Epidermal melanocyte (primary cell): ENCODE measurements around the gene FKBP7.
"Not testable (repeated sequence)": the region's sequence is repeated elsewhere in the genome, so short reads cannot be mapped to it uniquely, and the experiment has no call there.

Experiments
- DNase-seq: peaks from one replicate; pipeline ENCODE4 v3.0.0; 2011; ENCODE audit warnings: low spot score; ENCODE audit not compliant: insufficient read length

The FKBP7 gene

DNA sequence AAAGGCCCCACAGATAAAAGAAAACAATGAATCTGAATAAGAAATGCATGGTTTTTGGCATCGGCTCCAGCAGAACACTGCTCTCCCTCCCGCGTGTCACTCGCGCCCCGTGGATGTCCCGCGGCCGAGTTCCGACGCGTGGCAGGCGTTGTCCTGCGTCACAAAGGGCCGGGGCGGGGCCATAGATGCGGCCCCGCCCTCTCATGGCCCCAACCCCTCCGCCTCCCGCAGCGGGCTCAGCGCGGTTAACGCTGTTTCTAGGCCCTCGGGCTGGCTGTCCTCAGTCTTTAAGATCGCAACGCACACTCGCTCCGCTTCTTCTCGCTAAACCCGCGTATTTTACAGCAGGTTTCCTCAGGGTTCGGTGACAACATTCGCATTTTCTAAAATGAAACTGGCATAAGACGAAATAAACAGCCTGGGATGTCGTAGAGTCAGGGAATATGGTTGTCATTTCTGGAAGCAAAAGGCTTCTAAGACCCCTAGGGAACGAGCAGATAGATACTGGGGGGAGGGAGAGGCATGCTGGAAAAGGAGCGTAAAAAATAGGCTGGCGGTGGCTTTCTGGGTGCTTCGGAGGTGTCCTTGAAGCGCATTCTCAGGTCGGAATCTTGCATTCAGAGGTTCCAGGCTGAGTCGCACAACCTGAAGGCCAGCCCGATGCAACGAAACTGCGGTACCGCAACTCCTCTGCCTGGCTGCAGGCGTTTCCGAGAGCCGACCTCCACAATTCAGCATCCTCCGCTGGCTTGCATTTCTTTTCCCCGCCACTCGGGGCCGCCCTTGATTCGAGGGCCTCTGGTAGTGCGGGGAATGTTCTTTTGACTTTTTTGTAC, at the start of gene FKBP7:
TSS of gene FKBP7 (minus strand) at position 162 of the 836 bp plus-strand sequence. CDS start at position 61, 101 bp downstream.
- DNase-seq = peak; percentile 60

DNA sequence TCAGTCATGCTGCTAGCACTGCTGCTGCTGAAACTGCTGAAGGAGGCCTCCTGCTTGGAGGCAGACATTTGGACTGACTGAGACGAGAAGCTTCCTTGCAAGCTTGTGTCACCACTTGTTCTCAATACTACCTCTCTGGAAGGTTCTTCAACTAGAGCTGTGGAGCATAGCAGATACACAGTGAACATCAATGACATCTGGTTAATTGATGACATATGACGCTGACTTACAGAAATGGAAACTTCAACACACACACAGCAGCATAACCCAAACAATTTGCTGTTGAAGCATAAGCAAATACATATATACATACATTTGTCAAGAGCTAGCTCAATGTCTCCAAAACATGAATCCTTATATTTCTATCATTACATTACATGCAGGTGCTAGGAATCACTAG, 49.2 kb upstream of the FKBP7 start:
- DNase-seq = no peak

DNA sequence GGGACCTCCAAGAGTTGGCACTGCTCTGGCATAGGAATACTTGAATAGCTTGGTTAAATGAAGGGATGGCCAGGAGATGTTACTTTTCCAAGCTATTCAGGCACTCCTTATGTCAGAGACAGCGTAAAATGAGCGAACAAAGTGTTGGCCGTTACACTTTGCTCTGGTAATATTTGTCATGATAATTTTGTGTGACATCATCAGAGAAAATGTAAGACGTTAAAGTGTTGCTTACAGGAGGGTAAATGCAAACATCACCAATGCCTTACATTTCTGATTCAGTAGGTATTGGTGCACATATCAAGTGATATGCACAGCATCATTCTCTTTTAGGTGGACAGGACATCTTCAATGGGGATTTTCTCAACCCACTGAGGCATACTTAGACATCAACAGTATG, 47.9 kb upstream of the FKBP7 start:
- no peak for DNase-seq

GRCh38 chr2:178525460-178525859, 47.1 kb upstream of the FKBP7 start:
- not testable (repeated sequence) for DNase-seq

GRCh38 chr2:178525010-178525409, 46.6 kb upstream of the FKBP7 start:
- not testable (repeated sequence) for DNase-seq

GRCh38 chr2:178523596-178524134, 45.3 kb upstream of the FKBP7 start:
- no peak for DNase-seq

DNA sequence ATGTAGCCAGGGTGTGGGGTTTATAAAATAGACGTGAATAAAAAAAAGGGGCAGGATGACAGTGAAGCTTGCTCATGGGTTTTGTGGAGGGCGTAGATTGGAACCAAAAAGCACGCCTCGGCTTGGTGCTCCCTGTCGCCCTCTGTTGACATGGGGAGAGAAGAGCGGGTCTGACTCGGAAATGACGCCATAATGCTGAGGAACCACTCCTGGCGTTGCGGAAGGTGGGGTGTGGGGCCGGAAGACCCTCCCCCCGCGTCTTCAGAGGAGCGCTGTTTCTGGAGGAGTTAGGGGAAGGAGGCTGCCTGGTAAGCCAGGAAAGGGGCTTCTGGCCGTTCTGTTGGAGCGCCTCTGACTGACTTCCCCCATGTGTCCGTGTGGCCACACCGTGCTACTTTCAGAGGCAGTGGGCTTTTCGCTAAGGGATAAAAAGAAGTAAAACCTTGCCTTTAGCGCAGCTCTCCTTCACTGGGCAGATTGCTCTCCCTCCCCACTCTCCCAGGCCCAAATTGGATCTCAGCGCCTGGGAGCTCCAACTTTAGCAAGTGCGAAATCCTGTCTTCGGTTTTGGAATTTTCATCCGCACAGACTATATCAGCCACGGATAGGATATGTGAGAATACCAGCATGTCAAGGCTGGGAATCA, 44.7 kb upstream of the FKBP7 start:
- peak; percentile 79 for DNase-seq

DNA sequence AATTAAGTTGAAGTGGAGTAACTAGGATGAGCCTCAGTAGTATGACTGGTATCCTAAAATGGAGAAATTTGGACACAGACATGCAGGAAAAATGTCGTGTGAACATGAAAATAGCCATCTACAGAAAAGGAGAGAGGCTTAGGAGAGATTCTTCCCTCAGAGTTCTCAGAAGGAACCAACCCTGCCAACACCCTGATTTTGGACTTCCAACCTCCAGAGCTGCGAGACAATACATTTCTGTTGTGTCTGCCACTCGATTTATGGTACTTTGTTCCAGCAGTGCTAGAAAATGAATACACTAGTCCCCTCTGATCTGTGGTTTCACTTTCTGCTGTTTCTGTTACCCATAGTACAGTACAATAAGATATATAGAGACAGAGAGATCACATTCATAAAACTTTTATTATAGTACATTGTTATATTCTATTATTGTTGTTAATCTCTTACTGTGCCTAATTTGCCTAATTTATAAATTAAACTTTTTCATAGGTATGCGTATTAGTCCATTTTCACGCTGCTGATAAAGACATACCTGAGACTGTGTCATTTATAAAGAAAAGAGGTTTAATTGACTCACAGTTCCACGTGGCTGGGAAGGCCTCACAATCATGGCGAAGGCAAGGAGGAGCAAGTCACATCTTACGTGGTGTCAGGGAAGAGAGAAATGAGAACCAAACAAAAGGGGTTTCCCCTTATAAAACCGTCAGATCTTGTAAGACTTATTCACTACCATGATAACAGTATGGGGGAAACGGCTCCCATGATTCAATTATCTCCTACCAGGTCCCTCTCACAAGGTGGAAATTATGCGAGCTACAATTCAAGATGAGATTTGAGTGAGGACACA, 43.1 kb upstream of the FKBP7 start:
- DNase-seq = no peak

GRCh38 chr2:178517496-178517895, 39.1 kb upstream of the FKBP7 start:
- DNase-seq = no peak

DNA sequence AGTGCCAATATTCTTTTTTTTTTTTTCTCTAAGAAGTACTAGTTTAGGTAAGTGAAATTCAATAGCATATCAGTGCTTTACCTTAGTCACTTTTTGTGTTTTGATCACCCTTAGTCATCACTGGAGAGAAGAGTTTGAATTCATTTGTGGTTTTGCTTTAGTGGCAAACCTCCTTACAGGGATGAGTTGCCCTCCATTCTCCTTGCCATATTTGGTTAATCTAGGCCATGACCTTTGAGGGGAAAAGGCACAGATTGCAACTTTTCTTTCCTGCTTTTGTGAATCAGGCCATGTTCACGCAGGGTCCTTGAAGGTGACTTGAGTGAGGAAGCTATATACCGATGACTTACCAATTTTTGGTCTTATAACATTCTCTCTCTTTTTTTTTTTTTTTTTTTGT, 36.3 kb upstream of the FKBP7 start:
- DNase-seq = no peak

DNA sequence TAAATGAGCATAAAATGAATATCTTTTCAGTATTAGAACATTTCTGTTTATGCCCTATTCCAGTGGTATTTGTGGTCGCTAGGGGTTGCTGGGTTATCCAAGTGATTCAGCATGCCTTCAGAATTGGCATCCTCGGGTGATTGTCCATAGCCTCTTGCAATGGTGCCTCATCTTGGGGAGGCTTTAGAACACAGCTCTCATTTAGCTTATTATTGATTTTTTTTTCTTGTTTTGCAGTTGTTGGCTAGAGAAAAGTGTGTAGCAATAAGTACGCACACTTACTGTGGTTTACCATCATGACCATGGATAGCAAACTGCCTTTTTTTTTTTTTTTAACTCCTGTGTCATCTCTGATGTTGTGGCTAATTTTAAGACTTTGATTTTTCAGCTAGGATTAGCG, 35.5 kb upstream of the FKBP7 start:
- DNase-seq = no peak

- DNase-seq = no peak
Measured at GRCh38 chr2:178512484-178512883, 34.1 kb upstream of the FKBP7 start.

- no peak for DNase-seq
Measured at GRCh38 chr2:178510384-178510783, 32.0 kb upstream of the FKBP7 start.

GRCh38 chr2:178508646-178509045, 30.2 kb upstream of the FKBP7 start:
- no peak for DNase-seq

DNA sequence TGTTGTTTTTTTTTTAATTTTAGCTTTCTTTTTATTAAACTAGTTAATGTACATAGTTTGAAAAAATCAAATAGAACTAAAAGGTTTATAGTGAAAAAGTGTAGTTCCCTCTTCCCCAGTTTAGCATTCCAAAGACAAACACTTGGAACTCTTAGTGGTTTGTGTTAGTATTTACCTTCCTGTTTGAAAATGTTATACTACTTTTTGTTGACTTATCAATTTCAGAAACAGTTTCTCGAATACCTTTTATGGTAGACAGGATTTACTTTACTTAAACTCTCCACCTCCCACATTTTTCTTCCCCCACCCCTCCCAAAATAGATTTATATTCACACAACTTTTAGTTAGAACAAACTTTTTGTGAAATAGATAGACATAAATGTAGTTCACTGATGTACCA, 28.5 kb upstream of the FKBP7 start:
- no peak for DNase-seq

DNA sequence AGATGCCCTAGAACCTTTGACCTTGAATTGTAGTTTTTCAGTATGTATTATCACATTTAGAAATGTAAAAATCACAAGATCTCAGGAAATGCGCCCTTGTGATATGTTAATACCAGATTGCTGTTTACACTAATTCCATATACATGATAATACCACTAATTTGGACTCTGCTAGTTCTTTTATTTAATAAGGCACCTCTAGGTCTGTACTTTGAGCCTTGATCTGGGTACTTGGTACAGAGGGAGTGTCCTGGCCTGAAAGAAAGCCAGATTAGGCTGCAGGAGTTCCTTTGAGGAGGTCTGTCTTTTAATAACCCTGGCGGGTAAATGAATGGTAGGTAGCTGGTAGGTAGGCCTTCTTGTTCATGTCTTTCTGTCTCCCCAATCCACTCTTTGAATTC, 28.1 kb upstream of the FKBP7 start:
- DNase-seq = no peak

DNA sequence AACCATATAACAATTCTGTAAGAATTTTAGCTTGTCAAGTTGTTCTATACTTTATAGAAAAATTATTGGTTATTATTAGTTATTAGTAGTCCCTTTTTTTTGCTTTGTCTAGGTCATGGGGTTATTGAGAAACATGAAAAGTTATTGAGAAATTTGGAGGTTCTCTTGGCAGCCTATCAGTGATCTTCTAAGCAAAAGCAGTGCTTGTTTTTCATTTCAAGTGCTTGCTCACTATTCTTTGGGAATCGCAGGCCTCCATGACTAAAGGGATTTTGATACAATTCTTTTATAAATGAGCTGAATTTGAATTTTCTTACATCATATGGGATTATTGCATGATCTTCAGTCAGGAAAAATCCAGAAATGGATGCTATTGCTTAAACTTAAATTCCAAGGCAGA, 27.7 kb upstream of the FKBP7 start:
- no peak for DNase-seq

DNA sequence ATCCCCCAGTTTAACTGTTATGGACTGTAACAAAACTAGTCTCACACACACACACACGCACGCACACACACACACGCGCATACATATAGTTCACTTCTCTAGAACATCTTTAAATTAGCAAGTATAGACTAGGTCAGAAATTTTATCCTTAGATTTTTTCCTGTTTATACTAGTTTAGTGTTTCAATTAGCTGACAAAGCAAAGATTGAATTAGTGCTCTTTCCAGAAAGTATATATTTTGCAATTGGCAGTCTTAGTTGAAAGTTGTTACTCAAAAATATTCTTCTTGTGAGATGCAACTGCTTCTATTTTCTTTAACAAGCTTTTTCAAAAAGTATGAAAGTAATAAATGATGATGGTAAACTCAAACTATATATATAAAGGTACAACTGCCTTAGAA, 24.4 kb upstream of the FKBP7 start:
- DNase-seq = no peak

DNA sequence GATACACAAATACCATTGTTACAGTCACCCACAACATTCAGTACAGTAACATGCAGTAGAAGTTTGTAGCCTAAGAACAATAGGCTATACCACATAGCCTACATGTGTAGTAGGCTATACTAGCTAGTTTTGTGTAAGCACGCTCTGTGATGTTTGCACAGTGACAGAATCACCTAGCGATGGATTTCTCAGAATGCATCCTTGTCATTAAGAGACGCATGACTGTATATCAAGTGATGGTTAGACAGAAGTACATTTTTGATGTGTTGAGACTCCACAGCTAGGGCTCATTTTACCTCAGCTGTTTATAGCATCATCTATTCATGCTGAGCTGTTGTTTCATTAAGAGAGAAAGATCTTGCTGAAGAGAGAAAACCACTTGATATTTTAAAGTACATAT, 21.2 kb upstream of the FKBP7 start:
- no peak for DNase-seq

GRCh38 chr2:178498137-178498536, 19.7 kb upstream of the FKBP7 start:
- no peak for DNase-seq

DNA sequence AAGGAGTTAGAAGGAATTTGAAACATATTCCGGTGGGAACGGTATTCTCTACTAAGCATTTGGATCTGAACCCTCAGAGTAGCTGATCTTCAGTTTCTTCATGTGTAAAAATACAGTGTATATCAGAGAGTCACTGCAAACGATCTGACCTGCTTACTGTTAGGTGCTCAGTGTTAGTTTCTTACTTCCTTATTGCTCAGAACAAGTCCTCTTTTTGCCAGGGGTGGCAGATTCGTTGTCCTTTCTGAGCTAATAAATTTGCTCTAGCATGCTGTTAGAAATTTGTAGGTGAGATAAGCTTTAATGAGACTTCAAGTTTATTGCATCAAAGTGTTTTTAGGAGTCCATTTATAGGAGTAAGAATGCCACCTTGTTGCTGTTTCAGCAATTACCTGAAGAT, 17.6 kb upstream of the FKBP7 start:
- no peak for DNase-seq

- no peak for DNase-seq
Measured at GRCh38 chr2:178491612-178492011, 13.2 kb upstream of the FKBP7 start.
